K562 (cell line): ENCODE measurements around the gene C1orf167. TPM values are rescaled to one million over a fixed set of nuclear protein-coding genes. Genes with fewer than 3 reads are reported as not detected.
A peak's percentile ranks its signal among the peaks of the same experiment; 100 is the strongest.

Source experiments
- BCOR ChIP-seq: fragments of 450-650 bp; IDR thresholded peaks from 2 replicates; pipeline ENCODE4 v1.6.1; 2016
- BRD4 ChIP-seq: fragments of 200-600 bp; sonication (generic); IDR thresholded peaks from 2 replicates; pipeline ENCODE4 v1.6.1; 2017; ENCODE audit warnings: inconsistent platforms
- ERF ChIP-seq: fragments of 450-650 bp; formaldehyde crosslinking; IDR thresholded peaks from 2 replicates; pipeline ENCODE4 v1.4.0; 2020; ENCODE audit warnings: mild to moderate bottlenecking, mixed read lengths
- HCFC1 ChIP-seq: IDR thresholded peaks from 2 replicates; pipeline ENCODE4 v1.6.1; 2012; ENCODE audit warnings: low read depth, low read length, improper control_type of control experiment
- IFI16 ChIP-seq: fragments of 250-450 bp; sonication (Bioruptor Pico); IDR thresholded peaks from 2 replicates; pipeline ENCODE4 v2.1.2; 2022; ENCODE audit warnings: mild to moderate bottlenecking, inconsistent platforms
- KDM4B ChIP-seq, 2 experiments: fragments of 450-650 bp in 1 of 2; sonication (generic) in 1 of 2; IDR thresholded peaks; 2 replicates each; pipeline ENCODE4 v1.6.1; 2016 to 2017; ENCODE audit warnings: borderline replicate concordance in 2 of 2, antibody characterized with exemption in 1 of 2, low read depth in 1 of 2, mild to moderate bottlenecking in 1 of 2
- KHSRP ChIP-seq: fragments of 450-650 bp; IDR thresholded peaks from 2 replicates; pipeline ENCODE4 v1.6.1; 2017
- KLF13 ChIP-seq: fragments of 450-650 bp; IDR thresholded peaks from 2 replicates; pipeline ENCODE4 v1.6.1; 2016; ENCODE audit warnings: missing genetic modification characterization, low read depth, mild to moderate bottlenecking, missing compliant biosample characterization, moderate library complexity, borderline replicate concordance
- NFIX ChIP-seq: fragments of 250-450 bp; sonication (Bioruptor Pico); IDR thresholded peaks from 2 replicates; pipeline ENCODE4 v1.4.0; 2020; ENCODE audit warnings: low read depth, mild to moderate bottlenecking, moderate library complexity
- PCBP1 ChIP-seq: fragments of 200-400 bp; formaldehyde crosslinking; IDR thresholded peaks from 2 replicates; pipeline ENCODE4 v1.6.1; 2018; ENCODE audit warnings: mild to moderate bottlenecking, low read depth, low read length; ENCODE audit not compliant: poor library complexity, severe bottlenecking
- POLR2G ChIP-seq: fragments of 200-400 bp; formaldehyde crosslinking; IDR thresholded peaks from 2 replicates; pipeline ENCODE4 v1.6.1; 2017; ENCODE audit warnings: low read depth, mild to moderate bottlenecking, antibody characterized with exemption, low read length, moderate library complexity
- POLR2H ChIP-seq: IDR thresholded peaks from 2 replicates; pipeline ENCODE4 v1.6.1; 2016; ENCODE audit warnings: missing genetic modification characterization, low read depth, mild to moderate bottlenecking, control low read depth, missing compliant biosample characterization, moderate library complexity
- RAD21 ChIP-seq, 2 experiments: fragments of 250-450 bp in 1 of 2; fragments of 450-650 bp in 1 of 2; sonication (Bioruptor Pico) in 1 of 2; formaldehyde crosslinking in 1 of 2; IDR thresholded peaks in 1 of 2; conservative IDR thresholded peaks in 1 of 2; 2 replicates each; pipeline versions ENCODE4 v1.4.0 to v1.8.0; 2020 to 2022; ENCODE audit warnings: mild to moderate bottlenecking in 2 of 2, moderate library complexity in 1 of 2
- RFX1 ChIP-seq: fragments of 450-650 bp; IDR thresholded peaks from 2 replicates; pipeline ENCODE4 v1.6.1; 2016; ENCODE audit warnings: mild to moderate bottlenecking, moderate library complexity
- RREB1 ChIP-seq: fragments of 250-450 bp; sonication (Bioruptor Pico); IDR thresholded peaks from 2 replicates; pipeline ENCODE4 v1.4.0; 2020
- TRIM25 ChIP-seq: fragments of 450-650 bp; IDR thresholded peaks from 2 replicates; pipeline ENCODE4 v1.7.0; 2016; ENCODE audit warnings: borderline replicate concordance
- ZNF143 ChIP-seq: sonication (generic); formaldehyde crosslinking; IDR thresholded peaks from 2 replicates; pipeline ENCODE4 v1.9.0; 2022; ENCODE audit warnings: mild to moderate bottlenecking, missing genetic modification reagents
- ZNF695 ChIP-seq: fragments of 450-650 bp; formaldehyde crosslinking; IDR thresholded peaks from 2 replicates; pipeline ENCODE4 v1.4.0; 2020; ENCODE audit warnings: mild to moderate bottlenecking, moderate library complexity
- polyA plus RNA-seq, 8 experiments: library from polyadenylated mRNA; depleted of rRNA in 4 of 8; stranded (reverse) in 5 of 8; unstranded in 3 of 8; fragments of >200 nt; fragmentation: Nextera tagmentation in 2 of 8; fragmentation: Illumina TruSeq in 1 of 8; extraction: Ambion mirVana in 2 of 8; extraction: Trizol in 1 of 8; gene quantifications; 2 replicates each; pipeline versions ENCODE4 v1.2.1 to v1.2.3, GENCODE V29; 2011 to 2014; ENCODE audit warnings: inconsistent platforms in 1 of 8, missing spikeins in 1 of 8
- total RNA-seq, 7 experiments: library from RNA; depleted of rRNA in 6 of 7; stranded (reverse); fragments of >200 nt in 6 of 7; fragmentation: Illumina TruSeq in 2 of 7; extraction: Trizol in 2 of 7; gene quantifications; 2 replicates each; pipeline versions ENCODE4 v1.2.1 to v1.2.3, GENCODE V29; 2011 to 2021; ENCODE audit warnings: low replicate concordance in 1 of 7
- TF ChIP-seq, protein P1 (sequence below): IDR thresholded peaks from 3 replicates; pipeline ENCODE4 v1.6.1; 2011; ENCODE audit warnings: borderline replicate concordance, mild to moderate bottlenecking; ENCODE audit not compliant: insufficient read length, insufficient read depth

The C1orf167 gene
- total and polyA plus RNA-seq, 9 of the 15 experiments (the other 6 are each of a cell fraction or from before 2014, with no cell fraction given) = 0.22 to 0.86 (median 0.31) TPM; not detected in 2

DNA sequence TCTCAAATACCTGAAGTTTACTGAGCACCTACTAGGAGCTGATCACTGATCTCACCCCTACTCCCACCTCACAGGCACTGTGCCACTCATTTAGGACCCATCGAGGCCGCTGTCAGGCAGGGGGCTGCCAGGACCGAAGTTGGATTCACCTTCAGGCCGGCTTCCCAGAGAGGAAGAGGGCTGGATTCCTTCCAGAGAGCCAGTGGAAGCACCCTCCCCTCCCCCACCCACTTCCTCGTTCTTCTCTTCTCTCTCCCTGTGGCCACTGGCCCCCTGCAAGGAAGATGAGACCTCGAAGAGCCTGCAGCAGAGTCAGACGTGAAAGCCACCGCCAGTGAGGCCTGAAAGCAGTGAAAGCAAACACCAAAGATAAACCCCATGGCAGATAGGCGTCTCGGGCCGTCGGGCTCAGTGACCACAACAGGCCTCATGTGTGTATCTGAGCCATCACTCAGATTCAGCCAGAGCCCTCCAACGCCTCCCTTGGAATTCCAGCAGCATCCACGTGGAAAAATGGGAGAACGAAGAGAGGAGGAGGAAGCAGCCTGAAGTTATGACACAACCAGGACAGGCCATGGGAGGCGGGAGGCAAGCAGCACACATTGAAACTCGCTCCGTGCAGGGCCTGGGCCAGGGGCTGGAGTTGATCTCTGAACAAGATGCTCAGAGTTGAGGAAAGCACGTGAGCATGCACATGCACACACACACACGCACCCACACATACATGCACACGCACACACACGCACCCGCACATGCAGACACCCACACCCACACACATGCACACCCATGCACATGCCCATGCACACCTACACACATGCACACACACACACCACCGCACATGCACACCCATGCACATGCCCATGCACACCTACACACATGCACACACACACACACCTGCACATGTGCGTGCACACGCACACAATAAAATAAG is 32.2 kb upstream of the C1orf167 start (continued):
- TF ChIP-seq PCBP1 = no peak
- TF ChIP-seq, protein P1, sequence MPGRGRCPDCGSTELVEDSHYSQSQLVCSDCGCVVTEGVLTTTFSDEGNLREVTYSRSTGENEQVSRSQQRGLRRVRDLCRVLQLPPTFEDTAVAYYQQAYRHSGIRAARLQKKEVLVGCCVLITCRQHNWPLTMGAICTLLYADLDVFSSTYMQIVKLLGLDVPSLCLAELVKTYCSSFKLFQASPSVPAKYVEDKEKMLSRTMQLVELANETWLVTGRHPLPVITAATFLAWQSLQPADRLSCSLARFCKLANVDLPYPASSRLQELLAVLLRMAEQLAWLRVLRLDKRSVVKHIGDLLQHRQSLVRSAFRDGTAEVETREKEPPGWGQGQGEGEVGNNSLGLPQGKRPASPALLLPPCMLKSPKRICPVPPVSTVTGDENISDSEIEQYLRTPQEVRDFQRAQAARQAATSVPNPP = no peak
- no peak for TF ChIP-seq RFX1
- TF ChIP-seq NFIX = no peak
- TF ChIP-seq TRIM25 = no peak
- no peak for TF ChIP-seq ZNF695 (CRISPR knock-in tag)
- TF ChIP-seq KLF13 (tag) = no peak
- no peak for TF ChIP-seq IFI16 (CRISPR knock-in tag)
- no peak for TF ChIP-seq POLR2G
- no peak for TF ChIP-seq POLR2H (tag)
- TF ChIP-seq RAD21 (CRISPR knock-in tag; conservative IDR thresholded peaks at IDR 0.05 in 1 of 2, IDR thresholded peaks at IDR 0.05 in 1 of 2) = no peak
- peak; percentile 67; the same call in 1 of the 2 replicates for TF ChIP-seq BRD4
- 0 out of 2 replicates have a peak, but pooled peaks have one; percentile 39 for TF ChIP-seq RREB1
- peak; percentile 53; the same call in 1 of the 2 replicates for TF ChIP-seq ZNF143
- no peak for TF ChIP-seq HCFC1
- no peak for TF ChIP-seq KDM4B (IDR thresholded peaks at IDR 0.05; ENCODE audit: borderline replicate concordance in 2 of 2, low read depth in 1 of 2)
- TF ChIP-seq KHSRP = no peak
- peak; percentile 63 for TF ChIP-seq BCOR
- no peak for TF ChIP-seq ERF
